ENCODE data around the gene ADGRG6.

ADGRG6 gene

GRCh38 chr6:142470421-142470820 is 168.6 kb downstream of the ADGRG6 start:
- TF ChIP-seq FOXP2 (optimal IDR thresholded peaks at IDR 0.05; ENCODE audit: borderline replicate concordance, extremely low read depth, extremely low read length, insufficient read depth) (no peak), POLR2AphosphoS5 (IDR thresholded peaks at IDR 0.05; ENCODE audit: low read depth, low read length) (no peak), SIN3A (IDR thresholded peaks at IDR 0.05; ENCODE audit: borderline replicate concordance, insufficient read depth, low read length) (no peak), TAF1 (IDR thresholded peaks at IDR 0.05; ENCODE audit: borderline replicate concordance, insufficient read depth, low read length) (no peak)
- TF ChIP-seq, protein P1, sequence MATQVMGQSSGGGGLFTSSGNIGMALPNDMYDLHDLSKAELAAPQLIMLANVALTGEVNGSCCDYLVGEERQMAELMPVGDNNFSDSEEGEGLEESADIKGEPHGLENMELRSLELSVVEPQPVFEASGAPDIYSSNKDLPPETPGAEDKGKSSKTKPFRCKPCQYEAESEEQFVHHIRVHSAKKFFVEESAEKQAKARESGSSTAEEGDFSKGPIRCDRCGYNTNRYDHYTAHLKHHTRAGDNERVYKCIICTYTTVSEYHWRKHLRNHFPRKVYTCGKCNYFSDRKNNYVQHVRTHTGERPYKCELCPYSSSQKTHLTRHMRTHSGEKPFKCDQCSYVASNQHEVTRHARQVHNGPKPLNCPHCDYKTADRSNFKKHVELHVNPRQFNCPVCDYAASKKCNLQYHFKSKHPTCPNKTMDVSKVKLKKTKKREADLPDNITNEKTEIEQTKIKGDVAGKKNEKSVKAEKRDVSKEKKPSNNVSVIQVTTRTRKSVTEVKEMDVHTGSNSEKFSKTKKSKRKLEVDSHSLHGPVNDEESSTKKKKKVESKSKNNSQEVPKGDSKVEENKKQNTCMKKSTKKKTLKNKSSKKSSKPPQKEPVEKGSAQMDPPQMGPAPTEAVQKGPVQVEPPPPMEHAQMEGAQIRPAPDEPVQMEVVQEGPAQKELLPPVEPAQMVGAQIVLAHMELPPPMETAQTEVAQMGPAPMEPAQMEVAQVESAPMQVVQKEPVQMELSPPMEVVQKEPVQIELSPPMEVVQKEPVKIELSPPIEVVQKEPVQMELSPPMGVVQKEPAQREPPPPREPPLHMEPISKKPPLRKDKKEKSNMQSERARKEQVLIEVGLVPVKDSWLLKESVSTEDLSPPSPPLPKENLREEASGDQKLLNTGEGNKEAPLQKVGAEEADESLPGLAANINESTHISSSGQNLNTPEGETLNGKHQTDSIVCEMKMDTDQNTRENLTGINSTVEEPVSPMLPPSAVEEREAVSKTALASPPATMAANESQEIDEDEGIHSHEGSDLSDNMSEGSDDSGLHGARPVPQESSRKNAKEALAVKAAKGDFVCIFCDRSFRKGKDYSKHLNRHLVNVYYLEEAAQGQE (IDR thresholded peaks at IDR 0.05; ENCODE audit: insufficient read depth in 1 of 2, low read depth in 2 of 2, low read length in 2 of 2): no peak

DNA sequence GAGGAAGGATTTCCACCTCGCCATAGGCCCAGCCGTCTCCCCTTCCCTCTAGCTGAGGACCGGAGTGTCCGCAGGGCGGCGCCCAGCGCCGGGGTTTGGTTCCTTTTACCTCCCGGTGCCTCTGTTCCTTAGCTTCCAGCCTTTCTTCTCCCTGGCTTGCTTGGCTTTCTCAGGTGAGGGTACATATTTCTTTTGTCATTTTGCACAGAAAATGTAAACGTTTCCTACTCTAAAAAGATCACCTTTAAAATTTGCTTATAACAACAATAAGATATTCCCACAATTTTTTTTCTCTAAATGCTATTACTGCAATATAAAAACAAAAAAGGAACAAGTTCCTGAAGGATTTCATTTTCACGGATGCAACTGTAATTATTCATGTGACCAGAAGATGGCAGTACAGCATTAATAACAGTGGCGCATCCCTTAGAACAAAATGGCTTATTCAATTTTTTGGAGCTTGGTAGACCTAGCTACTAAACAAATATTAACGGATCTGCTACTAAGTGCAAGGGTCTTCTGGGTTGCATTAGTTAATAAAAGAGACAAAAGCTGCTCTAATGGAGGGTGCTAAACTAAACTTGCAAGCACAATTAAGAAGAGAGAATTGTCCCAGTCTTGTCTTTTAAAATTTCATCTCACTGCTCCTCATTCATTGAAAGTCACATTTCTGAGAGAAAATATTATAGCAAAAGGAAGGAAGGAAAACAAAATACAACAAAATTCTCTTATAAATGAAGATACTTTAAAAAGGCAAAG is 172.9 kb downstream of the ADGRG6 start:
- TF ChIP-seq, protein P1 (IDR thresholded peaks at IDR 0.05; ENCODE audit: insufficient read depth in 1 of 2, low read depth in 2 of 2, low read length in 2 of 2): no peak
- TF ChIP-seq FOXP2 (optimal IDR thresholded peaks at IDR 0.05; ENCODE audit: borderline replicate concordance, extremely low read depth, extremely low read length, insufficient read depth): no peak
- no peak for TF ChIP-seq POLR2AphosphoS5 (IDR thresholded peaks at IDR 0.05; ENCODE audit: low read depth, low read length)
- no peak for TF ChIP-seq TAF1 (IDR thresholded peaks at IDR 0.05; ENCODE audit: borderline replicate concordance, insufficient read depth, low read length)
- TF ChIP-seq SIN3A (IDR thresholded peaks at IDR 0.05; ENCODE audit: borderline replicate concordance, insufficient read depth, low read length): no peak

GRCh38 chr6:142476452-142476851 is 174.6 kb downstream of the ADGRG6 start:
- TF ChIP-seq TAF1 (IDR thresholded peaks at IDR 0.05; ENCODE audit: borderline replicate concordance, insufficient read depth, low read length) (no peak), SIN3A (IDR thresholded peaks at IDR 0.05; ENCODE audit: borderline replicate concordance, insufficient read depth, low read length) (no peak), POLR2AphosphoS5 (IDR thresholded peaks at IDR 0.05; ENCODE audit: low read depth, low read length) (no peak), FOXP2 (optimal IDR thresholded peaks at IDR 0.05; ENCODE audit: borderline replicate concordance, extremely low read depth, extremely low read length, insufficient read depth) (no peak)
- TF ChIP-seq, protein P1 (IDR thresholded peaks at IDR 0.05; ENCODE audit: insufficient read depth in 1 of 2, low read depth in 2 of 2, low read length in 2 of 2): no peak

GRCh38 chr6:142478117-142478516 is 176.3 kb downstream of the ADGRG6 start:
- TF ChIP-seq SIN3A (IDR thresholded peaks at IDR 0.05; ENCODE audit: borderline replicate concordance, insufficient read depth, low read length) (no peak), FOXP2 (optimal IDR thresholded peaks at IDR 0.05; ENCODE audit: borderline replicate concordance, extremely low read depth, extremely low read length, insufficient read depth) (no peak)
- TF ChIP-seq, protein P1 (IDR thresholded peaks at IDR 0.05; ENCODE audit: insufficient read depth in 1 of 2, low read depth in 2 of 2, low read length in 2 of 2): no peak
